ENCODE measurements around the gene DGLUCY.

- TF ChIP-seq POLR2A (IDR thresholded peaks at IDR 0.05), result no peak
- TF ChIP-seq, protein P1, sequence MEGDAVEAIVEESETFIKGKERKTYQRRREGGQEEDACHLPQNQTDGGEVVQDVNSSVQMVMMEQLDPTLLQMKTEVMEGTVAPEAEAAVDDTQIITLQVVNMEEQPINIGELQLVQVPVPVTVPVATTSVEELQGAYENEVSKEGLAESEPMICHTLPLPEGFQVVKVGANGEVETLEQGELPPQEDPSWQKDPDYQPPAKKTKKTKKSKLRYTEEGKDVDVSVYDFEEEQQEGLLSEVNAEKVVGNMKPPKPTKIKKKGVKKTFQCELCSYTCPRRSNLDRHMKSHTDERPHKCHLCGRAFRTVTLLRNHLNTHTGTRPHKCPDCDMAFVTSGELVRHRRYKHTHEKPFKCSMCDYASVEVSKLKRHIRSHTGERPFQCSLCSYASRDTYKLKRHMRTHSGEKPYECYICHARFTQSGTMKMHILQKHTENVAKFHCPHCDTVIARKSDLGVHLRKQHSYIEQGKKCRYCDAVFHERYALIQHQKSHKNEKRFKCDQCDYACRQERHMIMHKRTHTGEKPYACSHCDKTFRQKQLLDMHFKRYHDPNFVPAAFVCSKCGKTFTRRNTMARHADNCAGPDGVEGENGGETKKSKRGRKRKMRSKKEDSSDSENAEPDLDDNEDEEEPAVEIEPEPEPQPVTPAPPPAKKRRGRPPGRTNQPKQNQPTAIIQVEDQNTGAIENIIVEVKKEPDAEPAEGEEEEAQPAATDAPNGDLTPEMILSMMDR (IDR thresholded peaks at IDR 0.05), result no peak
Measured at GRCh38 chr14:91250912-91251311, 137.0 kb downstream of the DGLUCY start.

Data from Peyer's patch (tissue), 4 donors.